K562 (cell line): ENCODE results near the gene C11orf91. TPM values are rescaled to one million over a fixed set of nuclear protein-coding genes. Genes with fewer than 3 reads are reported as not detected.

Experiments
- ADNP ChIP-seq: fragments of 200-800 bp; sonication (Bioruptor generic); IDR thresholded peaks from 2 replicates; pipeline ENCODE4 v1.6.1; 2016; ENCODE audit warnings: missing genetic modification characterization, missing compliant biosample characterization
- E2F5 ChIP-seq: sonication (generic); formaldehyde crosslinking; IDR thresholded peaks from 2 replicates; pipeline ENCODE4 v1.8.0; 2022; ENCODE audit warnings: mild to moderate bottlenecking, missing genetic modification reagents
- ETV5 ChIP-seq: sonication (generic); formaldehyde crosslinking; IDR thresholded peaks from 2 replicates; pipeline ENCODE4 v1.4.0; 2020; ENCODE audit warnings: low read depth, mild to moderate bottlenecking, missing genetic modification reagents
- FUS ChIP-seq: fragments of 200-400 bp; formaldehyde crosslinking; optimal IDR thresholded peaks from 2 replicates; pipeline ENCODE3; 2017; ENCODE audit warnings: low read depth, low read length
- HDAC6 ChIP-seq: IDR thresholded peaks from 2 replicates; pipeline ENCODE4 v1.6.1; 2012; ENCODE audit warnings: low read depth, mild to moderate bottlenecking, control low read depth, inconsistent platforms, low read length, moderate library complexity
- STAT6 ChIP-seq: sonication (generic); formaldehyde crosslinking; IDR thresholded peaks from 2 replicates; pipeline ENCODE4 v1.8.1; 2023; ENCODE audit warnings: mild to moderate bottlenecking, missing genetic modification reagents
- USF2 ChIP-seq: sonication (generic); formaldehyde crosslinking; IDR thresholded peaks from 2 replicates; pipeline ENCODE4 v1.5.0; 2020; ENCODE audit warnings: missing genetic modification reagents
- ZFP91 ChIP-seq: sonication (generic); formaldehyde crosslinking; IDR thresholded peaks from 2 replicates; pipeline ENCODE4 v1.8.0; 2022; ENCODE audit warnings: mild to moderate bottlenecking, missing genetic modification reagents
- ZNF740 ChIP-seq, 3 experiments: fragments of 200-800 bp in 1 of 3; sonication (Bioruptor generic) in 1 of 3; sonication (generic) in 1 of 3; formaldehyde crosslinking in 1 of 3; IDR thresholded peaks; 2 replicates each; pipeline versions ENCODE4 v1.6.1 to v1.8.0; 2016 to 2022; ENCODE audit warnings: mild to moderate bottlenecking in 2 of 3, missing compliant biosample characterization in 2 of 3, missing genetic modification characterization in 2 of 3, missing genetic modification reagents in 1 of 3
- ZNF76 ChIP-seq: fragments of 250-450 bp; sonication (Bioruptor Pico); IDR thresholded peaks from 2 replicates; pipeline ENCODE4 v1.4.0; 2020; ENCODE audit warnings: mild to moderate bottlenecking, moderate library complexity, borderline replicate concordance
- polyA plus RNA-seq, 8 experiments: library from polyadenylated mRNA; depleted of rRNA in 4 of 8; stranded (reverse) in 5 of 8; unstranded in 3 of 8; fragments of >200 nt; fragmentation: Nextera tagmentation in 2 of 8; fragmentation: Illumina TruSeq in 1 of 8; extraction: Ambion mirVana in 2 of 8; extraction: Trizol in 1 of 8; gene quantifications; 2 replicates each; pipeline versions ENCODE4 v1.2.1 to v1.2.3, GENCODE V29; 2011 to 2014; ENCODE audit warnings: inconsistent platforms in 1 of 8, missing spikeins in 1 of 8
- total RNA-seq, 7 experiments: library from RNA; depleted of rRNA in 6 of 7; stranded (reverse); fragments of >200 nt in 6 of 7; fragmentation: Illumina TruSeq in 2 of 7; extraction: Trizol in 2 of 7; gene quantifications; 2 replicates each; pipeline versions ENCODE4 v1.2.1 to v1.2.3, GENCODE V29; 2011 to 2021; ENCODE audit warnings: low replicate concordance in 1 of 7

The C11orf91 gene
- total and polyA plus RNA-seq, 9 of the 15 experiments (the other 6 are each of a cell fraction or from before 2014, with no cell fraction given), result not detected

GRCh38 chr11:33725496-33725895 is 24.9 kb upstream of the C11orf91 start (continued):
- no peak for TF ChIP-seq ADNP (tag)
- TF ChIP-seq ETV5 (CRISPR knock-in tag), result no peak
- no peak for TF ChIP-seq USF2 (CRISPR knock-in tag)
- no peak for TF ChIP-seq ZNF740 (CRISPR knock-in tag; IDR thresholded peaks at IDR 0.05)
- TF ChIP-seq ZNF740 (tag; IDR thresholded peaks at IDR 0.05), result no peak
- TF ChIP-seq STAT6 (CRISPR knock-in tag), result no peak
- TF ChIP-seq ZFP91, result no peak
- no peak for TF ChIP-seq HDAC6
- TF ChIP-seq ZNF76 (CRISPR knock-in tag), result no peak
- no peak for TF ChIP-seq E2F5 (CRISPR knock-in tag)
- TF ChIP-seq FUS, result no peak
- TF ChIP-seq, all 486 proteins: peak for 0
